H54 (cell line): ENCODE measurements around the gene TMEM258.

Experiments
- DNase-seq: peaks from one replicate; pipeline ENCODE4 v3.0.0; 2011; ENCODE audit warnings: low spot score, mixed read lengths; ENCODE audit not compliant: insufficient read length
- FAIRE-seq: peaks from 3 replicates; lab custom pipeline; 2011; peaks lifted over from hg19 to GRCh38; lab: Jason Lieb, UNC
- POLR2A ChIP-seq: IDR thresholded peaks from 2 replicates; pipeline ENCODE4 v1.6.1; 2011; ENCODE audit warnings: low read depth, mild to moderate bottlenecking, low read length

TMEM258 gene

GRCh38 chr11:61771195-61771894 is 21.1 kb downstream of the TMEM258 start:
- no peak for TF ChIP-seq POLR2A
- FAIRE-seq (no peak), DNase-seq (no peak)

- TF ChIP-seq POLR2A: no peak
- FAIRE-seq: no peak
- no peak for DNase-seq
Observed at GRCh38 chr11:61769946-61770683, 22.3 kb downstream of the TMEM258 start.

GRCh38 chr11:61769169-61769920 is 23.1 kb downstream of the TMEM258 start:
- TF ChIP-seq POLR2A: no peak
- DNase-seq (peak; percentile 71), FAIRE-seq (no peak)

- no peak for DNase-seq
- no peak for FAIRE-seq
- TF ChIP-seq POLR2A: no peak
Observed at GRCh38 chr11:61768376-61769076, 23.9 kb downstream of the TMEM258 start.

GRCh38 chr11:61766353-61766841 is 26.0 kb downstream of the TMEM258 start:
- no peak for TF ChIP-seq POLR2A
- no peak for DNase-seq
- no peak for FAIRE-seq

GRCh38 chr11:61765550-61766253 is 26.7 kb downstream of the TMEM258 start:
- no peak for TF ChIP-seq POLR2A
- FAIRE-seq: no peak
- no peak for DNase-seq

- no peak for TF ChIP-seq POLR2A
- DNase-seq: no peak
- no peak for FAIRE-seq
Observed at GRCh38 chr11:61764606-61765260, 27.7 kb downstream of the TMEM258 start.

GRCh38 chr11:61763930-61764605 is 28.3 kb downstream of the TMEM258 start:
- DNase-seq (no peak), FAIRE-seq (no peak)
- TF ChIP-seq POLR2A: no peak

- no peak for TF ChIP-seq POLR2A
- DNase-seq (no peak), FAIRE-seq (no peak)
Observed at GRCh38 chr11:61762798-61763197, 29.6 kb downstream of the TMEM258 start.

- TF ChIP-seq POLR2A: no peak
- FAIRE-seq: no peak
- no peak for DNase-seq
Observed at GRCh38 chr11:61762223-61762615, 30.2 kb downstream of the TMEM258 start.

- TF ChIP-seq POLR2A: no peak
- no peak for DNase-seq
- no peak for FAIRE-seq
Observed at GRCh38 chr11:61761440-61762222, 30.8 kb downstream of the TMEM258 start.
